ENCODE results near the gene AK8.

GRCh38 chr9:132864277-132864676 is 13.8 kb downstream of the AK8 start:
- TF ChIP-seq CTCF (IDR thresholded peaks at IDR 0.05; ENCODE audit: low read depth, low read length) (no peak), EZH2phosphoT487 (IDR thresholded peaks at IDR 0.05; ENCODE audit: low read depth) (no peak)

All from OCI-LY3 (cell line).